GM06990 (cell line): ENCODE results near the gene PID1.

ENCODE experiments used
- DNase-seq: peaks from one replicate; pipeline ENCODE4 v3.0.0-alpha.2; 2011; ENCODE audit not compliant: insufficient read length; ENCODE audit errors: extremely low read depth
- H3K27me3 ChIP-seq: replicated peaks from 2 replicates; pipeline ENCODE4 v1.6.0; 2011; ENCODE audit warnings: low read length; ENCODE audit not compliant: control insufficient read depth, insufficient read depth
- H3K36me3 ChIP-seq: 2 replicates; pipeline ENCODE4 v1.5.1; 2011; ENCODE audit warnings: low read length; ENCODE audit not compliant: control insufficient read depth, insufficient read depth
- H3K4me3 ChIP-seq: replicated peaks from 2 replicates; pipeline ENCODE4 v1.5.1; 2011; ENCODE audit warnings: low read depth, mild to moderate bottlenecking, control low read depth, low read length
- CTCF ChIP-seq: IDR thresholded peaks from 2 replicates; pipeline ENCODE4 v1.5.1; 2011; ENCODE audit warnings: low read length, control low read depth, mild to moderate bottlenecking, inconsistent platforms; ENCODE audit not compliant: insufficient read depth, poor library complexity, severe bottlenecking

The PID1 gene

GRCh38 chr2:229300790-229301189 is 29.7 kb upstream of the PID1 start:
- H3K4me3 ChIP-seq: no peak overlapping the region
- no peak for TF ChIP-seq CTCF
- DNase-seq: no peak

GRCh38 chr2:229300371-229300770 is 29.3 kb upstream of the PID1 start:
- H3K4me3 ChIP-seq: no peak overlapping the region
- no peaks in the 10 kb centered on the region for H3K27me3 ChIP-seq
- TF ChIP-seq CTCF: no peak
- no peak for DNase-seq
- no peaks in the 10 kb centered on the region for H3K36me3 ChIP-seq

More at GRCh38 chr2:229300790-229301189, 29.7 kb upstream of the PID1 start:
- H3K36me3 ChIP-seq: no peaks in the 10 kb centered on the region
- H3K27me3 ChIP-seq: no peaks in the 10 kb centered on the region

- Histone ChIP-seq H3K36me3 (no peaks in the 10 kb centered on the region), H3K27me3 (no peaks in the 10 kb centered on the region), H3K4me3 (no peak overlapping the region)
- no peak for TF ChIP-seq CTCF
- DNase-seq: no peak
Observed at GRCh38 chr2:229297247-229297646, 26.2 kb upstream of the PID1 start.

- Histone ChIP-seq H3K4me3 (no peak overlapping the region), H3K36me3 (no peaks in the 10 kb centered on the region), H3K27me3 (no peaks in the 10 kb centered on the region)
- no peak for TF ChIP-seq CTCF
- DNase-seq: no peak
Observed at GRCh38 chr2:229296536-229296935, 25.4 kb upstream of the PID1 start.

- no peak for TF ChIP-seq CTCF
- Histone ChIP-seq H3K4me3 (no peak overlapping the region), H3K36me3 (no peaks in the 10 kb centered on the region), H3K27me3 (no peaks in the 10 kb centered on the region)
- no peak for DNase-seq
Observed at GRCh38 chr2:229296016-229296415, 24.9 kb upstream of the PID1 start.

- no peak for DNase-seq
- no peaks in the 10 kb centered on the region for H3K36me3 ChIP-seq
- no peaks in the 10 kb centered on the region for H3K27me3 ChIP-seq
- no peak overlapping the region for H3K4me3 ChIP-seq
- no peak for TF ChIP-seq CTCF
Observed at GRCh38 chr2:229287823-229288222, 16.7 kb upstream of the PID1 start.
